Measurements from ENCODE around the gene CKAP2. TPM values are rescaled to one million over a fixed set of nuclear protein-coding genes. Genes with fewer than 3 reads are reported as not detected.
"Not testable (repeated sequence)": the region's sequence is repeated elsewhere in the genome, so short reads cannot be mapped to it uniquely, and the experiment has no call there.

The CKAP2 gene
- total RNA-seq, 1 donor from 2014 or later = 9.5 TPM

- intact Hi-C loops (cut with DNase I) = no loop called here
These were observed 4.5 kb upstream of the CKAP2 start for GRCh38 chr13:52450793-52451116.

GRCh38 chr13:52451135-52451804 is 4.0 kb upstream of the CKAP2 start:
- intact Hi-C loops (cut with DNase I) = no loop called here
- ATAC-seq (no peak), DNase-seq (ENCODE audit: low spot score) (no peak)

More at GRCh38 chr13:52450793-52451116, 4.5 kb upstream of the CKAP2 start:
- DNase-seq (ENCODE audit: low spot score) = no peak
- no peak for ATAC-seq

- DNase-seq (ENCODE audit: low spot score) (no peak), ATAC-seq (no peak)
- intact Hi-C loops (cut with DNase I) = no loop called here
These were observed 2.8 kb upstream of the CKAP2 start for GRCh38 chr13:52452470-52452869.

GRCh38 chr13:52454459-52454819 is 839 bp upstream of the CKAP2 start:
- ATAC-seq = no peak
- intact Hi-C loops (cut with DNase I) = no loop called here
- no peak for DNase-seq (ENCODE audit: low spot score)

GRCh38 chr13:52455677-52456041 is 381 bp downstream of the CKAP2 start:
- intact Hi-C loops (cut with DNase I) = no loop called here
- peak; percentile 47 for ATAC-seq
- peak; percentile 78 for DNase-seq (ENCODE audit: low spot score)

- intact Hi-C loops (cut with DNase I) = no loop called here
- ATAC-seq (no peak), DNase-seq (ENCODE audit: low spot score) (no peak)
These were observed 4.4 kb downstream of the CKAP2 start for GRCh38 chr13:52459668-52460067.

GRCh38 chr13:52461265-52461664 is 6.0 kb downstream of the CKAP2 start:
- intact Hi-C loops (cut with DNase I) = no loop called here
- DNase-seq (ENCODE audit: low spot score) (no peak), ATAC-seq (no peak)

- no peak for DNase-seq (ENCODE audit: low spot score)
- ATAC-seq = no peak
- intact Hi-C loops (cut with DNase I) = no loop called here
These were observed 8.2 kb downstream of the CKAP2 start for GRCh38 chr13:52463526-52463925.

- DNase-seq (ENCODE audit: low spot score); ATAC-seq; intact Hi-C loops (cut with DNase I): not testable (repeated sequence)
These were observed 13.2 kb downstream of the CKAP2 start for GRCh38 chr13:52468487-52468886.

- intact Hi-C loops (cut with DNase I); ATAC-seq; DNase-seq (ENCODE audit: low spot score): not testable (repeated sequence)
These were observed 25.6 kb downstream of the CKAP2 start for GRCh38 chr13:52480677-52481428.

GRCh38 chr13:52487078-52487477 is 31.8 kb downstream of the CKAP2 start:
- intact Hi-C loops (cut with DNase I); ATAC-seq: not testable (repeated sequence)

GRCh38 chr13:52488763-52489162 is 33.5 kb downstream of the CKAP2 start:
- intact Hi-C loops (cut with DNase I); DNase-seq (ENCODE audit: low spot score); ATAC-seq: not testable (repeated sequence)

More at GRCh38 chr13:52487078-52487477, 31.8 kb downstream of the CKAP2 start:
- not testable (repeated sequence) for DNase-seq (ENCODE audit: low spot score)

GRCh38 chr13:52491015-52491414 is 35.7 kb downstream of the CKAP2 start:
- intact Hi-C loops (cut with DNase I); DNase-seq (ENCODE audit: low spot score); ATAC-seq: not testable (repeated sequence)

- ATAC-seq; intact Hi-C loops (cut with DNase I); DNase-seq (ENCODE audit: low spot score): not testable (repeated sequence)
These were observed 39.0 kb downstream of the CKAP2 start for GRCh38 chr13:52494241-52494640.

- DNase-seq (ENCODE audit: low spot score); ATAC-seq; intact Hi-C loops (cut with DNase I): not testable (repeated sequence)
These were observed 42.7 kb downstream of the CKAP2 start for GRCh38 chr13:52497979-52498378.

GRCh38 chr13:52502277-52502676 is 47.0 kb downstream of the CKAP2 start:
- DNase-seq (ENCODE audit: low spot score); ATAC-seq: not testable (repeated sequence)

GRCh38 chr13:52505843-52506242 is 50.6 kb downstream of the CKAP2 start:
- not testable (repeated sequence) for ATAC-seq; DNase-seq (ENCODE audit: low spot score)
- intact Hi-C loops (cut with DNase I) = loop anchor here (10.0 kb wide), 1 partner anchor 509 kb away; no protein-coding TSS in a partner anchor

More at GRCh38 chr13:52502277-52502676, 47.0 kb downstream of the CKAP2 start:
- intact Hi-C loops (cut with DNase I) = loop anchor here (10.0 kb wide), 1 partner anchor 513 kb away; no protein-coding TSS in a partner anchor

GRCh38 chr13:52509532-52509931 is 54.3 kb downstream of the CKAP2 start:
- DNase-seq (ENCODE audit: low spot score); ATAC-seq: not testable (repeated sequence)
- intact Hi-C loops (cut with DNase I) = loop anchor here (10.0 kb wide), 1 partner anchor 505 kb away; no protein-coding TSS in a partner anchor

- intact Hi-C loops (cut with DNase I); ATAC-seq; DNase-seq (ENCODE audit: low spot score): not testable (repeated sequence)
These were observed 55.0 kb downstream of the CKAP2 start for GRCh38 chr13:52510221-52510797.

GRCh38 chr13:52511598-52511997 is 56.3 kb downstream of the CKAP2 start:
- DNase-seq (ENCODE audit: low spot score); intact Hi-C loops (cut with DNase I); ATAC-seq: not testable (repeated sequence)
